ENCODE data around the gene CAPN12.

DNA sequence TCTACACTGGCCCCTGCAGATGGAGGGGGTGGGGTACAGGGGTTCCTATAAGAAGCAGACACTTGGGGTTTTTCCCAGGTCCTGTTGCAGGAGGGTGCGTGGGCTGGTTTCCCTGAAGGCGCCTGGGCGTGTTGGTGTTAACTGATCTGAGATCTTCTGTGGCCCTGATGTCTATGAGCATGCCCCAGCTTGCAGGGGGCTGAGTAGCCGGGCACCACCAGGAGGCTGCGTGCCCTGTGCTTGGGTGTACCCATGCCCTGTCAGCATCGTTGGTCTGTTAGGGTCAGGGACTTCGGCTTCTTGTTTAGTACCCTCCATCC lies 45.3 kb downstream of the CAPN12 start:
- TF ChIP-seq POLR2A (IDR thresholded peaks at IDR 0.05; ENCODE audit: low read length) = no peak
- no peak for TF ChIP-seq GATA1 (IDR thresholded peaks at IDR 0.05; ENCODE audit: low read depth, low read length)
